GM12891 (cell line): ENCODE results near the gene DNALI1.

ENCODE experiments used
- DNase-seq: peaks from one replicate; pipeline ENCODE4 v3.0.0; 2011; ENCODE audit warnings: low spot score; ENCODE audit not compliant: insufficient read length
- FAIRE-seq: peaks from 2 replicates; lab custom pipeline; 2011; peaks lifted over from hg19 to GRCh38; lab: Jason Lieb, UNC
- PAX5 ChIP-seq: IDR thresholded peaks from 2 replicates; pipeline ENCODE4 v1.6.1; 2011; ENCODE audit warnings: low read length, moderate library complexity, mild to moderate bottlenecking; ENCODE audit not compliant: insufficient read depth, severe bottlenecking
- POLR2A ChIP-seq: IDR thresholded peaks from 2 replicates; pipeline ENCODE4 v1.6.1; 2011; ENCODE audit warnings: low read depth, low read length, control low read depth
- POLR2AphosphoS5 ChIP-seq: IDR thresholded peaks from 2 replicates; pipeline ENCODE4 v1.6.1; 2011; ENCODE audit warnings: low read depth, low read length, control low read depth
- POU2F2 ChIP-seq: IDR thresholded peaks from 2 replicates; pipeline ENCODE4 v1.6.1; 2011; ENCODE audit warnings: low read depth, mild to moderate bottlenecking, control low read depth, low read length, moderate library complexity
- SPI1 ChIP-seq: IDR thresholded peaks from 2 replicates; pipeline ENCODE4 v1.6.1; 2011; ENCODE audit warnings: low read depth, low read length, control low read depth
- TAF1 ChIP-seq: IDR thresholded peaks from 2 replicates; pipeline ENCODE4 v1.6.1; 2011; ENCODE audit warnings: low read depth, low read length, control low read depth

Gene DNALI1

DNA sequence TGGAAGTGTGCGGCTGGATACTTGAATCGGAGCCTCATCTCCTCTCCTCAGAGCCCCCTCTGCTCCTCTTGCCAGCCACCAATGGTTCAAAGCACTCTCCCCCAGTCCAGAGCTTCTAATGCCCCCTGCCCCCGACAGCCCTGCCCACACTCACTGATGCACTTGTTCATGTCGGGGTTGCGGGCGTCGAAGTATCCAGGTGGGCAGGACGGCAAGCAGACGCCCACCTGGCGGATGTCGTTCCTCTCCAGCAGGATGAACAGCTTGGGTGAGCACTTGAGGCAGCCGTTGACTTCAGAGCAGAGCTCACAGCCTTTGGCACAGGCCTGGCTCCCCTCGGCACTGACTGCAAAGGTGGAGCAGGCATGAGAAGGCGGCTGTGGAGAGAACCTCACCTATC, 59.6 kb downstream of the DNALI1 start:
- DNase-seq = no peak
- FAIRE-seq = no peak
- no peak for TF ChIP-seq POLR2AphosphoS5
- no peak for TF ChIP-seq PAX5
- no peak for TF ChIP-seq TAF1
- no peak for TF ChIP-seq SPI1
- no peak for TF ChIP-seq POLR2A
- no peak for TF ChIP-seq POU2F2
